Activated CD8-positive, alpha-beta memory T cell treated with anti-CD3 and anti-CD28 coated beads, Interleukin-2, amount 50 U/mL, for 4 hours (primary cell): ENCODE measurements around the gene CCDC127.
"Not testable (repeated sequence)": the region's sequence is repeated elsewhere in the genome, so short reads cannot be mapped to it uniquely, and the experiment has no call there.

Experiments
- DNase-seq: peaks from one replicate; pipeline ENCODE4 v3.0.0-alpha.2; 2020

The CCDC127 gene

GRCh38 chr5:200985-201384 is 17.0 kb downstream of the CCDC127 start:
- DNase-seq, result no peak

GRCh38 chr5:199950-200645 is 17.9 kb downstream of the CCDC127 start:
- no peak for DNase-seq

DNA sequence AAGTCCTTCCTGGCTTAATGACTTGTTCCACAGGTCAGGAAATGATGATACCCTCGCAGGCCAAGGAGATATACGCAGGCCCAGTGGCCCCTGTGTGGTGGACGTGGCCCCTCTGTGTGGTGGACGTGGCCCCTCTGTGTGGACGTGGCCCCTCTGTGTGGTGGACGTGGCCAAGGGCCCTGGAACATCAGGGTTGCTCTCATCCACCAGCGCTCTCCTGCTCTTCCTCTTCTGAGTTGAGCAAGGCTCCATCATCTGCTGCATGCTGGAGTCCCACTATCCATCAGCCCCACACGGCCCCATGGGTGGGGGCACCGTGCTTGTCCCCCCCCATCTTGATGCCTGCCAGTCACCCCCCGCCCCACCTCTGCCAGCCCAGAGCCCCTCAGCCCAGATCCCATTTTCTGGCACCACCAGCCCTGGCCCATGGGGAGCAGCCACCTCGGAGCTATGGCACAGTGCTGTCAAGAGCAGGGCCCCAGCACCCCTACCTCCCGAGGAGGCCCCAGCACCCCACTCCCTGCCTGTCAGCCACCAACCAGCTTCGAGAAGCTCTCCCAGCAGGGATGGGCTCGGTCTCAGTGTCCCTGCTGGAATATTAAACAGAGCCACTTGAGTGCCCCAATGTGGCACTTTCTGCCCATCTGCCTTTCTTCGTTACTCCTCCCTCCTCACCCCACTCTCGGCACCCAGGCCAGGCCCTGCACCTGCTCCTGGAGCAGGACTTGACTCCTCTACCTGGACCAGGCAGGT is 18.6 kb downstream of the CCDC127 start:
- no peak for DNase-seq

GRCh38 chr5:198516-199196 is 19.3 kb downstream of the CCDC127 start:
- no peak for DNase-seq

DNA sequence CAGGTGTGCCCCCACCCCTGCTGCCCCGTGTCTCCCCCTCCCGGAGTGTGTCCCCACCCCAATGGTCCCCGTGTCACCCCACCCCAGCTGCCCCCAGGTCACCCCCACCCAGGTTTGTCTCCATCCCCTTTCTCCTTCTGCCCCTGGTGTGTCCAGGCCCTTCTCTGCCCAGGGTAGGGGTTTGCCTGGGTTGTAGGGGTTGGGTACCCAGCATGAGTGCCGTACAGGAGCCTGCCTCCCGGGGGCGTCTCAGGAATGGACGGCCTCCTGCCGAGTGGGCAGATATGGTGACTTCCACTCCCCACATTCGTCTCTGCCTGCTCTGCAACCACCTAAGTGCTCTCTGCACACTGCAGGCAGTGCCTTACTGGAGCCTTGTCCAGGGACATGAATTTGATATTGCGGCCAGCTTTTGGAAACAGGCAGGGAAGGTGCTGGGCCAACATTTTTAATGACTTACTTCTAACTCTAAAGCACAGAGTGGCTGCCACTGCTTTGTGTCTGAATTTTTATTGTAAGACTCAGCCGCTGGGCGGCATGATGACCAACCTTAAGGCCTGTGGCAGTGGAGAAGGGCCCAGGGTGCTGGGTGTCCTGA is 20.0 kb downstream of the CCDC127 start:
- DNase-seq, result no peak

DNA sequence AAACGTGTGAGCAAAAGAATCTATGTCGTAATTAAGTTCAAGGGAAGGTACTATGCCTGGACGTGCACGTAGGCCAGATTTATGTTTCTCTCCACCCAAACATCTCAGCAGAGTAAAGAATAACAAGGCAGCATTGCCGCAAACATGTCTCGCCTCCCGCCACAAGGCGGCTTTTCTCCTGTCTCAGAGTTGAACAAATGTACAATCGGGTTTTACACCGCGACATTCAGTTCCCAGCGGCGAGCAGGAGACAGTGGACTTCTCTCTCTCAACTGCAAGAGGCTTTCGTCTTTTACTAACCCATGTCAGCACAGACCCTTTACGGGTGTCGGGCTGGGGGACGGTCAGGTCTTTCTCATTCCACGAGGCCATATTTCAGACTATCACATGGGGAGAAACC is 20.9 kb downstream of the CCDC127 start:
- not testable (repeated sequence) for DNase-seq

- no peak for DNase-seq
These were observed 21.6 kb downstream of the CCDC127 start for GRCh38 chr5:196350-196749.

- no peak for DNase-seq
These were observed 22.4 kb downstream of the CCDC127 start for GRCh38 chr5:195401-196160.

- no peak for DNase-seq
These were observed 23.2 kb downstream of the CCDC127 start for GRCh38 chr5:194603-195209.

GRCh38 chr5:194102-194501 is 23.9 kb downstream of the CCDC127 start:
- no peak for DNase-seq

DNA sequence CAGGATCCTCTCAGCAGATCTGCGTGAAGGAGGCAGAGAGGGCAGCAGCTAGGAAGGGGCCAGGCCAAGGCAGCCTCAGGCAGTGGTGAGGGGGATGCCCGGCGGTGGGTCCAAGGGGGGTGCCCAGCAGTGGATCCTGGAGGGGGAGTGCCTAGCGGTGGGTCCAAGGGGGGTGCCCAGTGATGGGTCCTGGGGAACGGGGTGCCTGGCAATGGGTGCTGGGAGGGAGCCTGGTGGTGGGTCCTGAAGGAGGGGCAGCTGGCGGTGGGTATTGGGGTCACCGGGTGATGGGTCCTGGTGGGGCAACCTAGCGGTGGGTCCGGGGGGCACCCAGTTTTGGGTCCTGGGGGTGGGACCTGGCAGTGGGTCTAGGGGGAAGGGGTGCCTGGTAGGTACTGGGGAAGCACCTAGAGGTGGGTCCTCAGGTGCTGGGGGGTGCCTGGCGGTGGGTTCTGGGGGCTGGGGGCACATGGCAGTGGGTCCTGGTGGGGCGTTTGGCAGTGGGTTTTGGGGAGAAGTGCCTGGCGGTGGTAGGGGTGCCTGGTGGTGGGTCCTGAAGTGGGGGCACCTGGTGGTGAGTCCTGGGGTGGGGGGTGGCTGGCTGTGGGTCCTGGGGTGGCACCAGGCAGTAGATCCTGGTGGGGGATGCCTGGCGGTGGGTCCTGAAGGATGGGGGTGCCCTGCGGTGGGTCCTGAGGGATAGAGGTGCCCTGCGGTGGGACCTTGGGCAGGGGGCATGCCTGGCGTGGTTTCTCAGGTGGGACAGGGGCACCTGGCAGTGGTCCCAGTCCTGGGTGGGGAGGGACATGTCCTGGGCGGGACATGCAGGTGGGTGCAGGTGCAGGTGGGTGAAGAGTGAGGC is 24.8 kb downstream of the CCDC127 start:
- DNase-seq, result no peak

DNA sequence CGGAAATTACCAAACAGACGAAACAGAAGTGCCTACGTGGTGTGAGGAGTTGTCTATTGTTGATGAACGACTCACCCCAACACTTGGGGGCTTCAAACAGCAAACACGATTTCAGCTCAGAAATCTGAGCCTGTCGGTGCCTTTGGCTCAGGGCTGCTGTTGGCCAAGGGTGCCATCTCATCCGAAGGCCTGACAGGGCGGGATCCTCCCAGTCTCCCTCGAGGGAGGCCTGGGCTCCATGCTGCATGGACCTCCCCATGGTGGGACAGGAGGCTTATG is 25.3 kb downstream of the CCDC127 start:
- no peak for DNase-seq

DNA sequence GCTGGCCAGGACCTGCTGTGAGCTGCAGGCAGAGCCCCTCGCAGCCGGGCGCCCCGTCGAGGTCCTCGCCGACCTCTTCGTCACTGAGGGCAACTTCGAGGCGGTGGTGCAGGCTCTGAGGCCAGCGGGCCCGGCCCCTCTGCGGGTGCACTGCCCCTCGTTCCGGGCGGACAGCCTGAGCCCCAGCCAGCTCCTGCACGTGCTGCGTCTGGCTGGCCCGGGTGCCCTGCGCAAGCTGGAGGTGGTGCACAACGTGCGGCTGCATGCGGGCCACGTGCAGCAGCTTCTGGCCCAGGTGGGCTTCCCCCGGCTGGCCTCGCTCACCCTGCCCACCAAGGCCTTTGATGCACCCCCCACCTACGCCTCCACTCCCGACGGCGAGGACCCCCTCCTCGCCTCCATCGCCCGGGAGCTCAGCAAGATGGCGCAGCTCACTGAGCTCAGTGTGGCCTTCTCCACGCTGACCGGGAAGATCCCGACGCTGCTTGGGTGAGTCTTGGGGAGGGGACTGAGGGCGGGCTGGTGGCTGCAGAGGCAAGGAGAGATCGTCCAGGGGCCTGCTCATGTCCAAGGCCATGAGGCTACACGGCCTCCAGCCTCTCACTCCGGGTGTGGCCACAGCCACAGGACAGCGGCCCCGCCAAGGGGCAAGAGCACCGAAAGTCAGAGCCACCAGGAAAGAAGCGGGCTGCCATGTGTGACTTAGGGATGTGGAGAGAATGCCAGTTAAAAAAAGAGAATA is 25.8 kb downstream of the CCDC127 start:
- DNase-seq, result no peak

GRCh38 chr5:191036-191948 is 26.7 kb downstream of the CCDC127 start, which contains the start of gene LRRC14B:
TSS of gene LRRC14B (plus strand) at chr5:191495. CDS start at chr5:191539, 44 bp downstream.
- no peak for DNase-seq

GRCh38 chr5:190366-191035 is 27.5 kb downstream of the CCDC127 start:
- no peak for DNase-seq

DNA sequence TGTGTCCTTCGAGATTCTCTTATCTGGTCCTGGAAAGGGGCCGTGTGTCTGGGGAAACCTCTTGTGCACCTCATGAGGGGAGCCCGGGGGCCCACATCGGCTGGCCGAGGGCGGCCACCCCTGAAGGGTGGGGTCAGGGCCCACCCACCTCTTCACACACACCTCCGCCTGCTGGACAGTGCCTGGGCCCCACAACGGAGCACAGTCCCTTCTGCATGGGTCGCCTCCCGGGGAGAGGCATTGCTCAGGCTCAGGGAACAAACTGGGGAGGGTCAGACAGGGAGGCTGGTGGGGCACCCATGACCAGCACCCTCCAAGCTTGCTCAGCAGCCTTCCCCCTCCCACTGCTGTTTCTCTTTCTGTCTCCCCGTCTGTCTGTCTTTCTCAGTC is 28.0 kb downstream of the CCDC127 start:
- DNase-seq, result no peak

DNA sequence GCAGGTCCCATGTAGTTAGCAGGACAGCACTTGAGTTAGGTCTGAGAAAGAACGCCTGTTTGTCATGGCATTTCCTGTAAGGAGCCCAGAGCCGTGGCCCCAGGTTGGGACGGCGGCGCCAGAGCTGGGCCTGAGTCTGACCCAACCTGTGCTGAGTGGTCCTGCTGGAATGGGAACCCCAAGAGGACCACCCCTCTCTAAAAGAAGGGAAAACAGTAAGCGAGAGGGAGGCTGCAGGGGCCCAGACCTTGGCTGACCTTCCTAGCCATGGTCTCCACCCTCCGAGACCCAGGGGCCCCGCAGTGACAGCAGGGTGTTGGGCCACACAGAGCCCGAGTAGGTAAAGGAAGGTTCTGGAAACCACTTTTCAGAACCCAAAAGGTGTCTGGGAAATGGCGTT is 28.5 kb downstream of the CCDC127 start:
- DNase-seq, result no peak

DNA sequence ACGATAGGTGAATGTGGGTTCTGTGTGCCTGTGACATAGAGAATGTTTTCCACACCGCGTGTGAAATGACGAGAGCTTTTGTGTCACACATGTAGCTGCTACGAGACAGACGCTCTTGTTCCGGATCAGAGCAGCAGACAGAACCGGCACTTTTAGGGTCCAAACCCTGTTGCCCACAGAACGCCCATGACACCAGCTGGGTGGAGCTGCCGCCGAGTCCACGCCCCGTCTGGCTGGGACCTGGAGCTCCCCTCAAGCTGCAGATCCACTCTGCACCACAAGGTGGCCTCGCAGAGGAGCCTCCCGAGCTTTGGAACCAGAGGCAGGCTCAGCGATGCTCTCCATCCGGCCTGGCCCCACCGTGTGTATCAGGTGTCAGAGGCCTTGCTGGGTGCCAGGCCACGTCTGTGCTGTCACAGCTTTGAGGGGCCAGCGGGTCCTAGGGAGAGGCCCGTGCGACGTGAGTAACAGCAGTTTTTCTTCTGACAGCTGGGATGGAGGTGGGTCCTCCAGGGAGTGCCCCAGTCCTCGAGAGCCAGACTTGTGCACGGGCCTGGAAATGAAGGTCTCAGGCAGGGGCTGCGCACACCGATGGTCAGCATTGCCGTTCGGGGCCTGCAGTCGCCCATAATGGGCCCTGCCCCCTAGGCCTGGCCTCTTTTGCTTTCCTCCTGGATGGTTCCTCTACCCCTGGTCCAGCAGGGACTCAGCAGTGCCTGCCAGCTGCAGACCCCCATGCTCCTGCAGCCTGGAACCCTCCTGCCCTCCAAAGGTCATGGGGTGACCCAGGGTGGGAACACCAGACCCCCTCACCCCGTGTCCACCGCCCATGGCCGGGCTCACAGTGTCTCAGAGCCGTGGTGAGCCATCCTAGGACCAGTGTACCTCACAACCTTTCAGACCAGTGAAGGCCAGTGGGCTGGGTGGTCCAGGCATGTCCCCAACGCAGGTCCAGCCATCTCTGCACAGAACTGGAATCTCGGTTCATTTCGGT is 29.2 kb downstream of the CCDC127 start:
- DNase-seq, result peak; percentile 87
